GM12875 (cell line): ENCODE data around the gene STK17B.

Experiments used
- H3K4me3 ChIP-seq: one replicate; pipeline ENCODE4 v1.5.1; 2011; ENCODE audit warnings: low read depth, low read length, control low read depth
- TF ChIP-seq, protein P1 (sequence below): IDR thresholded peaks from 2 replicates; pipeline ENCODE4 v1.5.1; 2011; ENCODE audit warnings: low read depth, mild to moderate bottlenecking, control low read depth, inconsistent platforms, low read length, moderate library complexity, borderline replicate concordance; ENCODE audit not compliant: insufficient read depth

STK17B gene

DNA sequence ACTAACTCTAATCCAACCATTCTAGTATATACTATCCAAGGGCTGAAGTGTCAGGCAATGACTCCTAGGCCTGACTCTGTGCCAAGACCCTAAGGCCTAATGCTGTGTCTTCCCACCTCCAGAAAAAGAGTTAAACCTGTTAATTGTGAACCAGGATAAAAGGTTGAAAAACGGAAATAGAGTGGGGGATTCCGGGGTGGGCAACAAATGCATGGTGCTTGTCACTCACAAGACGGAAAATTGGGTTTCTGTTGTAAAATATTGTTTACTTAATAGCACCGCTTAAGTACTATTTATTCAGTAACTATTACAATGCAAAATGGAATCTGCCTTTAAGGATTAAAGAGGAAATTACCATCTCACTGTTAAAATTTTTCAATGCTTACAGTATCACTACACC, 3.2 kb downstream of the STK17B start:
- TF ChIP-seq, protein P1, sequence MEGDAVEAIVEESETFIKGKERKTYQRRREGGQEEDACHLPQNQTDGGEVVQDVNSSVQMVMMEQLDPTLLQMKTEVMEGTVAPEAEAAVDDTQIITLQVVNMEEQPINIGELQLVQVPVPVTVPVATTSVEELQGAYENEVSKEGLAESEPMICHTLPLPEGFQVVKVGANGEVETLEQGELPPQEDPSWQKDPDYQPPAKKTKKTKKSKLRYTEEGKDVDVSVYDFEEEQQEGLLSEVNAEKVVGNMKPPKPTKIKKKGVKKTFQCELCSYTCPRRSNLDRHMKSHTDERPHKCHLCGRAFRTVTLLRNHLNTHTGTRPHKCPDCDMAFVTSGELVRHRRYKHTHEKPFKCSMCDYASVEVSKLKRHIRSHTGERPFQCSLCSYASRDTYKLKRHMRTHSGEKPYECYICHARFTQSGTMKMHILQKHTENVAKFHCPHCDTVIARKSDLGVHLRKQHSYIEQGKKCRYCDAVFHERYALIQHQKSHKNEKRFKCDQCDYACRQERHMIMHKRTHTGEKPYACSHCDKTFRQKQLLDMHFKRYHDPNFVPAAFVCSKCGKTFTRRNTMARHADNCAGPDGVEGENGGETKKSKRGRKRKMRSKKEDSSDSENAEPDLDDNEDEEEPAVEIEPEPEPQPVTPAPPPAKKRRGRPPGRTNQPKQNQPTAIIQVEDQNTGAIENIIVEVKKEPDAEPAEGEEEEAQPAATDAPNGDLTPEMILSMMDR = no peak
- H3K4me3 ChIP-seq = peak overlapping the region; percentile 12

DNA sequence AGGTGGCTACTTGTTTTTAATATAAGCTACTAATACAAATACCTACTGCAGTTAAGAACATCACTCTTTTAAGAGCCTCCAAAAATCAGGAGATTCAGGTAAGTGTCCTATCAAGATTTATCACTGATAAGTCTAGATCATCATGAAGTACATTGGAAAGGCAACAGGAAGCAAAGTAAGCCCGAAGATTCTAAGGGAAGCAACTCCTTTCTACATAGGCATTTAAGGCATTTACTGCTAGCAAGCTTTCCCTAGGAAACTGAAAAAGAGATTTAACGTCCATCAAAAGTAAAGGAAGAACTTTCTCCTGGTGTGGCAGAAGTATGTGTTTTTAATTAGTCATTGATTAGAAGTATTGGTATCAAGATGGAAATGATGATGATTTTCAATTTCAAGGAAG, 3.7 kb downstream of the STK17B start:
- peak overlapping the region; percentile 12 for H3K4me3 ChIP-seq
- TF ChIP-seq, protein P1 = no peak

DNA sequence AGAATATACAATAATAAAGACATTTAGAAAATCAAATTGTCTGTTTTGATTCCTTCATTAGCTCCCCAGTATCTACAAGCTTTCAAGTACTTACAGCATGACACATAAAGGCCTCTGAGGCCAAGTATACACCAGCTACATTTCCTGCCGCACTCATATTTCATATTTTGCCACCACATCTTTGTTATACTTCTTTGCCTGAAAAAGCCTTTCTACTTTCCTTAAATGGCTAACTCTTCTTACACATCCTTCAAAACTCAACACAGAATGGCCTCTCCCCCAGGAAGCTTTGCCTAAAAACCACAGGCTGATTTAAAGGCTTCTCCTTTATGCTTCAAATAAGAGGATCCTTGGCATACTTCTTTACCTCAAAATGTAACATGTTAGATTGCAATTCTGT, 4.5 kb downstream of the STK17B start:
- H3K4me3 ChIP-seq = no peak overlapping the region
- TF ChIP-seq, protein P1 = no peak

DNA sequence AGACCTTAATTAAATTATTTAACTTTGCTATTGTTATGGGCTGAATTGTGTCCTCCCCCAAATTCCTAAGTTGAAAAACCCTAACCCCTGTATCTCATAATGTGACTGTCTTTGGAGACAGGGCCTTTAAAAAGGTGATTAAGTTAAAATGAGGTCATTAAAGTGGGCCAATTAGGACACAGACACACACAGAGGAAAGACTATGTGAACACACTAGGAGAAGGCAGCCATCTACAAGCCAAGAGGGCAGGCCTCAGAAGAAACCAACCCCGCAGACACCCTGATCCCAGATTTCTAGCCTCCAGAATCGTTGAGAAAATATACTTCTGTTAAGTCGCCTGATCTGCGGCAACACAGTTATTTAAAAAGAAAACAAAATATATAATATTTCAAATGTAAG, 6.4 kb downstream of the STK17B start:
- H3K4me3 ChIP-seq = no peak overlapping the region
- TF ChIP-seq, protein P1 = no peak

DNA sequence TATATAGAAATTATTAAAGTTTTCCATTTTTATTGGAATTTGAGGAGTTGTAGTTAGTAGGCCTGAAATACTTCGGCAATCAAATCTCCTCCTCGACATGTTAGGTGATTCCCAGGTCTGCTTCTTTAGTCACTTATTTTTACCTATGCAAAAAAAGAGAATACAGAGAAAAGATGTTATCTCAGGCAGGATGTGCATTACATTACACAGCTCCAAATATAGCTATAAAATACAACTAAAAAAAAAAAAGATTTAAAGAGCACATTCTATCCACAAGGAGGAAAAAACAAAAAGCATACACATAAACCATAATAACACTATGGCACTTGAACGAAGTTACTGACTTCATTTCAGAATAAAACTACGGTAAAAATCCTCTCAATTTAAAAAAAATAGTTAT, 8.1 kb downstream of the STK17B start:
- no peak overlapping the region for H3K4me3 ChIP-seq
- TF ChIP-seq, protein P1 = no peak

DNA sequence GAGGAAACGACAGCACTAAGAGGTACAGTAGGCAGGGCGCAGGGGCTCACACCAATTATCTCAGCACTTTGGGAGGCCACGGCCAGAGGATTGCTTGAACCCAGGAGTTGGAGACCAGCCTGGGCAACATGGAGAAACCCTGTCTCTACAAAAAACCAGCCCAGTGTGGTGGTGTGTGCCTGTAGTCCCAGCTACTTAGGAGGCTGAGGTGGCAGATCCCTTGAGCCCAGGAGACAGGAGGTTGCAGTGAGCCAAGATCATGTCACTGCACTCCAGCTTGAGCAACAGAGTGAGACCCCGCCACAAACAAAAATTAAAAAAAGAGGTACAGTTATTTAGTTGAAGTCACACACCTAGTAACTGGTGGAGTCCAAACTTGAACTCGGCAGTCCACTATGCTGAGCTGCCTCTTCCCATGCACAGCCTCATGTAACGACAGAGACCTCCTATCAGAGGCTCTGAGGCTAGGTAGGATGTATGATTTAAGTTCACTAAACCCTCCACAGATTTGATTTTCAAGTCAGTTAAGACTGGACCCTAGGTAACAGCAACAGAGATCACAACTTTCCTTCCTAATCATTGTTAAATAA, 8.7 kb downstream of the STK17B start:
- TF ChIP-seq, protein P1 = no peak
- H3K4me3 ChIP-seq = no peak overlapping the region

DNA sequence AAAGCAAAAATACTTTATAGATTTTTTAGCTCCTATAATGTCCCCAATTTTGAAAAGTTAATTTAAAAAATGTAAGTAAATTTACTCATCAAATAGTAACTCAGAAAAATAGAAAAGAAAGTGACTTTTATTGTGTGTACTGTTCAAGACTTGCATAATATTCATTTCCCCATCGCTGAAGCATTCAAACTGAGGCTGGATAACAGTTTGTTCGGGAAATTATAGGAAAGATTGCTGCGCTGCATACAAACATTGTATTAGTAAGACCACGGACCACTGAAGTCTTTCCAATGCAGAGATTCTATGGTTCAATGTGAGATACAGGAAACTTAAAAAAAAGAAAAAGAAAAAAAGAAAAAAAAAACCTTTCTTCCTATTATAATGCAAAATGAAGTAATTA, 10.4 kb downstream of the STK17B start:
- TF ChIP-seq, protein P1 = no peak
- no peak overlapping the region for H3K4me3 ChIP-seq
